ENCODE results near the gene ADD3.

ADD3 gene, protein sequence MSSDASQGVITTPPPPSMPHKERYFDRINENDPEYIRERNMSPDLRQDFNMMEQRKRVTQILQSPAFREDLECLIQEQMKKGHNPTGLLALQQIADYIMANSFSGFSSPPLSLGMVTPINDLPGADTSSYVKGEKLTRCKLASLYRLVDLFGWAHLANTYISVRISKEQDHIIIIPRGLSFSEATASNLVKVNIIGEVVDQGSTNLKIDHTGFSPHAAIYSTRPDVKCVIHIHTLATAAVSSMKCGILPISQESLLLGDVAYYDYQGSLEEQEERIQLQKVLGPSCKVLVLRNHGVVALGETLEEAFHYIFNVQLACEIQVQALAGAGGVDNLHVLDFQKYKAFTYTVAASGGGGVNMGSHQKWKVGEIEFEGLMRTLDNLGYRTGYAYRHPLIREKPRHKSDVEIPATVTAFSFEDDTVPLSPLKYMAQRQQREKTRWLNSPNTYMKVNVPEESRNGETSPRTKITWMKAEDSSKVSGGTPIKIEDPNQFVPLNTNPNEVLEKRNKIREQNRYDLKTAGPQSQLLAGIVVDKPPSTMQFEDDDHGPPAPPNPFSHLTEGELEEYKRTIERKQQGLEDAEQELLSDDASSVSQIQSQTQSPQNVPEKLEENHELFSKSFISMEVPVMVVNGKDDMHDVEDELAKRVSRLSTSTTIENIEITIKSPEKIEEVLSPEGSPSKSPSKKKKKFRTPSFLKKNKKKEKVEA

GRCh38 chr10:110007701-110008517 is at the start of gene ADD3:
Gene ADD3, plus strand, starts transcription at chr10:110007984. Its CDS starts 92,670 bp downstream, at chr10:110100654.
- H3K27me3 ChIP-seq (ENCODE audit: control insufficient read depth, insufficient read depth, low read length) = peaks cover 14% of the 10 kb centered on the region
- peaks cover 54% of the 10 kb centered on the region for H3K4me1 ChIP-seq (ENCODE audit: control insufficient read depth, low read depth, low read length)
- H3K9ac ChIP-seq (ENCODE audit: low read length) = peak within 1 kb of the TSS; percentile 77
- peak within 1 kb of the TSS; percentile 56 for H3K27ac ChIP-seq (ENCODE audit: low read length)
- peak within 1 kb of the TSS; percentile 90 for H3K4me3 ChIP-seq (ENCODE audit: low read length)
- no peaks in the 10 kb centered on the region for H3K9me3 ChIP-seq (ENCODE audit: control insufficient read depth, low read depth, low read length)
- H3K36me3 ChIP-seq (ENCODE audit: control insufficient read depth, low read depth, low read length) = no peaks in the 10 kb centered on the region

GRCh38 chr10:109958059-109958458 is 49.7 kb upstream of the ADD3 start:
- no peaks in the 10 kb centered on the region for H3K9me3 ChIP-seq (ENCODE audit: control insufficient read depth, low read depth, low read length)
- no peaks in the 10 kb centered on the region for H3K27me3 ChIP-seq (ENCODE audit: control insufficient read depth, insufficient read depth, low read length)
- peaks cover 17% of the 10 kb centered on the region for H3K4me1 ChIP-seq (ENCODE audit: control insufficient read depth, low read depth, low read length)
- no peak overlapping the region for H3K27ac ChIP-seq (ENCODE audit: low read length)
- H3K4me3 ChIP-seq (ENCODE audit: low read length) = no peak overlapping the region
- no peak overlapping the region for H3K9ac ChIP-seq (ENCODE audit: low read length)
- H3K36me3 ChIP-seq (ENCODE audit: control insufficient read depth, low read depth, low read length) = no peaks in the 10 kb centered on the region

GRCh38 chr10:109959259-109960145 is 48.3 kb upstream of the ADD3 start:
- H3K27me3 ChIP-seq (ENCODE audit: control insufficient read depth, insufficient read depth, low read length) = no peaks in the 10 kb centered on the region
- H3K4me3 ChIP-seq (ENCODE audit: low read length) = no peak overlapping the region
- peaks cover 17% of the 10 kb centered on the region for H3K4me1 ChIP-seq (ENCODE audit: control insufficient read depth, low read depth, low read length)
- H3K36me3 ChIP-seq (ENCODE audit: control insufficient read depth, low read depth, low read length) = no peaks in the 10 kb centered on the region
- H3K9ac ChIP-seq (ENCODE audit: low read length) = no peak overlapping the region
- no peak overlapping the region for H3K27ac ChIP-seq (ENCODE audit: low read length)
- H3K9me3 ChIP-seq (ENCODE audit: control insufficient read depth, low read depth, low read length) = no peaks in the 10 kb centered on the region

DNA sequence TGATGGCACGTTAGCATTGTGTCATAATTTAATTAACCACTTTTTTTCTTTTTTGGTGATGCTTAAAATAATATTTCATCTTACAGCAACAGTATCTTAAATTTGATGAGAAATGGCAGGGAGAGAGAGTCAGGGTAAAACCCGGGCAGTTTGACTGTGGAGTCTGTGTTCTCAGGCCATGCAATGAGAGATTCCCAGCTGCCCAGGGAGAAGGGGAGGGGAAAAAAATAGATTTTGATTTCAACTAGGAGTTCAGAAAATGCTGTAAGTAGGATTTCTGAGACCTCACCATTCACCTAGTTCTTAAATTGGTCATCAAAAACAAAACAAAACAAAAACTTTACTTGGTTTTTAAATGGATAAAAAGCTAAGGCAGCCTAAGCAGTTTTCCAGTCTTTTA is 47.1 kb upstream of the ADD3 start:
- no peaks in the 10 kb centered on the region for H3K27me3 ChIP-seq (ENCODE audit: control insufficient read depth, insufficient read depth, low read length)
- H3K4me1 ChIP-seq (ENCODE audit: control insufficient read depth, low read depth, low read length) = peaks cover 17% of the 10 kb centered on the region
- H3K4me3 ChIP-seq (ENCODE audit: low read length) = no peak overlapping the region
- no peak overlapping the region for H3K9ac ChIP-seq (ENCODE audit: low read length)
- H3K36me3 ChIP-seq (ENCODE audit: control insufficient read depth, low read depth, low read length) = no peaks in the 10 kb centered on the region
- H3K27ac ChIP-seq (ENCODE audit: low read length) = no peak overlapping the region
- H3K9me3 ChIP-seq (ENCODE audit: control insufficient read depth, low read depth, low read length) = no peaks in the 10 kb centered on the region

DNA sequence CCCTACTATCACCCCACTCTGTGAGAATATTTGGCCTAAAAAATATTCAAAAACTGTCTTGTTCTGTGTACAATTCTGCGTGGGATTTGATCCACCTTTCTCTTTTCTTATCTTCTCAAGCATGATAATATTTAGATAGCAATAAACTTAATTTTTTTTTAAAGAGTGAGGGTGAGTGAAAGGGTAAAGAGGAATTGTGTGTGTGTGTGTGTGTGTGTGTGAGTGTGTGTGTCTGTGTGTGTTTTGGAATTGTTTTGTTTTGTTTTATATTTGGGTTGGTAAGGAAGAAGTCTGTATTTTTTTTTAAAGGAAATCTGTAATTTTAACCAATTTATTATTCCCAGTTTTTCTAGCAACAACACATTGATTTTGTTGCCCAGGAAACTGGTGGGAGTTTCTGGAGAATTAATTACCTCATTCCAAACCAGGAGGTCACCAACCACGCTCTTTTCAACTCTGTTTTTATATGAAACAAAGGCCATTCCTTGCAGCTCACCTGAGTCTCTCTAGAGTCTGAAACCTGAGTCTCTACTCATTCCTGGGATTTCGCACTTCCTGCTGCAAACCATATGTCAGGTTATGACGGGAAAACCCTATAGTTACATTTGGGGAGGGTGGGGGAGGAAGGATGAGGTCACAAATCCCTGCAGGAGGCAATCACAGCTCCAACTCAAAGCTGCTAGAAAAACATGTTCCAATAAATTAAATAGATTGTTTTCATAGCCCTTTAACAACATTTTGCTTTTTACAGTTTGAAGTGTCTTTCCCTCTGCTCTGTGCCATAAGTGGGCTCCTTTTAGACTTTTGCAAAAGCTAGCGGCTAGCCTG is 46.4 kb upstream of the ADD3 start:
- Histone ChIP-seq H3K27me3 (ENCODE audit: control insufficient read depth, insufficient read depth, low read length) (no peaks in the 10 kb centered on the region), H3K36me3 (ENCODE audit: control insufficient read depth, low read depth, low read length) (no peaks in the 10 kb centered on the region), H3K27ac (ENCODE audit: low read length) (no peak overlapping the region), H3K9ac (ENCODE audit: low read length) (peak overlapping the region; percentile 10), H3K4me3 (ENCODE audit: low read length) (no peak overlapping the region), H3K9me3 (ENCODE audit: control insufficient read depth, low read depth, low read length) (no peaks in the 10 kb centered on the region), H3K4me1 (ENCODE audit: control insufficient read depth, low read depth, low read length) (peaks cover 17% of the 10 kb centered on the region)

DNA sequence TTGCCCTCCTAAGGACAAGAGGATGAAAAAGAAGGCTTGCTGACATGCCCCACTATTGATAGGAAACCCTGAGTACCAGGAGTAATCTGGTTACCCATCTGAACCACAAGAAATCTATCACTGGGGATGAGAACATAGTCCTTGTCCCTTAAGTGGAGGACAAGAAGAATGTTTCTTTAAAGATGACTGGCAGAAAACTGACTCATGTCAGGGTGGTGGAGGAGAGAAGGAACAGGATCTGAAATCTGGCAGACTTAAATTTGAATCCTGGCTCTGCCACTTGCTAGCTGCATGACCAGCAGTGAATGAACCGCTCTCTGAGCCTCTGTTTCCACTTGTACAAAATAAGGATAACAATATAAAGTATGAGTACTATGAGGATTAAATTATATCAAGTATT is 45.5 kb upstream of the ADD3 start:
- H3K4me3 ChIP-seq (ENCODE audit: low read length) = no peak overlapping the region
- H3K36me3 ChIP-seq (ENCODE audit: control insufficient read depth, low read depth, low read length) = no peaks in the 10 kb centered on the region
- H3K27ac ChIP-seq (ENCODE audit: low read length) = no peak overlapping the region

GRCh38 chr10:109963439-109963838 is 44.3 kb upstream of the ADD3 start:
- Histone ChIP-seq H3K9ac (ENCODE audit: low read length) (no peak overlapping the region), H3K4me1 (ENCODE audit: control insufficient read depth, low read depth, low read length) (peaks cover 30% of the 10 kb centered on the region), H3K27ac (ENCODE audit: low read length) (no peak overlapping the region), H3K9me3 (ENCODE audit: control insufficient read depth, low read depth, low read length) (no peaks in the 10 kb centered on the region), H3K4me3 (ENCODE audit: low read length) (no peak overlapping the region), H3K27me3 (ENCODE audit: control insufficient read depth, insufficient read depth, low read length) (no peaks in the 10 kb centered on the region), H3K36me3 (ENCODE audit: control insufficient read depth, low read depth, low read length) (no peaks in the 10 kb centered on the region)

More for the DNA sequence above, 45.5 kb upstream of the ADD3 start:
- Histone ChIP-seq H3K9ac (ENCODE audit: low read length) (no peak overlapping the region), H3K27me3 (ENCODE audit: control insufficient read depth, insufficient read depth, low read length) (no peaks in the 10 kb centered on the region), H3K9me3 (ENCODE audit: control insufficient read depth, low read depth, low read length) (no peaks in the 10 kb centered on the region), H3K4me1 (ENCODE audit: control insufficient read depth, low read depth, low read length) (peaks cover 24% of the 10 kb centered on the region)

- H3K36me3 ChIP-seq (ENCODE audit: control insufficient read depth, low read depth, low read length) = no peaks in the 10 kb centered on the region
- H3K27me3 ChIP-seq (ENCODE audit: control insufficient read depth, insufficient read depth, low read length) = no peaks in the 10 kb centered on the region
- H3K4me1 ChIP-seq (ENCODE audit: control insufficient read depth, low read depth, low read length) = peaks cover 30% of the 10 kb centered on the region
- H3K9me3 ChIP-seq (ENCODE audit: control insufficient read depth, low read depth, low read length) = no peaks in the 10 kb centered on the region
- no peak overlapping the region for H3K9ac ChIP-seq (ENCODE audit: low read length)
- no peak overlapping the region for H3K4me3 ChIP-seq (ENCODE audit: low read length)
- no peak overlapping the region for H3K27ac ChIP-seq (ENCODE audit: low read length)
Measured at GRCh38 chr10:109964318-109964717, 43.5 kb upstream of the ADD3 start.

GRCh38 chr10:109966961-109967738 is 40.6 kb upstream of the ADD3 start:
- H3K4me1 ChIP-seq (ENCODE audit: control insufficient read depth, low read depth, low read length) = peaks cover 15% of the 10 kb centered on the region
- no peaks in the 10 kb centered on the region for H3K27me3 ChIP-seq (ENCODE audit: control insufficient read depth, insufficient read depth, low read length)
- no peak overlapping the region for H3K4me3 ChIP-seq (ENCODE audit: low read length)
- H3K36me3 ChIP-seq (ENCODE audit: control insufficient read depth, low read depth, low read length) = no peaks in the 10 kb centered on the region
- no peak overlapping the region for H3K9ac ChIP-seq (ENCODE audit: low read length)
- no peaks in the 10 kb centered on the region for H3K9me3 ChIP-seq (ENCODE audit: control insufficient read depth, low read depth, low read length)
- no peak overlapping the region for H3K27ac ChIP-seq (ENCODE audit: low read length)

DNA sequence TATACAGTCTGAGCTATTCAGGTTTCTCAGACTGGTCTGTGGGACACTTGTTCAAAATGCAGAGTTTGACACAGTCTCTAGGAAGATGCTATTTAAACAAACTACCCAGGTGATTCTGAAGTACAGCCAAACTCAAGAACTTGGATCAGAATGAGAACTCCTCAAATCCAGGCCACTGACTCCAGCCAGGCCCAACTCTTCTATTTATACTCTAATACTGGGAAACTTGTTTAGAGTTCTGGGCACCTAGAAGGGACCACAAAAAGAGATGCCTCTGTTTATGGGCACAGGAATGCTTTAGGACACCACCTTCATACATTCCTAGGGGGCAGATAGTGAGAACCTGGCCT is 40.1 kb upstream of the ADD3 start:
- H3K4me3 ChIP-seq (ENCODE audit: low read length) = no peak overlapping the region
- H3K27ac ChIP-seq (ENCODE audit: low read length) = no peak overlapping the region
- no peak overlapping the region for H3K9ac ChIP-seq (ENCODE audit: low read length)
- H3K36me3 ChIP-seq (ENCODE audit: control insufficient read depth, low read depth, low read length) = no peaks in the 10 kb centered on the region
- peaks cover 14% of the 10 kb centered on the region for H3K4me1 ChIP-seq (ENCODE audit: control insufficient read depth, low read depth, low read length)
- H3K27me3 ChIP-seq (ENCODE audit: control insufficient read depth, insufficient read depth, low read length) = no peaks in the 10 kb centered on the region
- H3K9me3 ChIP-seq (ENCODE audit: control insufficient read depth, low read depth, low read length) = no peaks in the 10 kb centered on the region
